Glutamatergic neuron (in vitro differentiated cells): ENCODE measurements around the gene DISP1. TPM values are rescaled to one million over a fixed set of nuclear protein-coding genes. Genes with fewer than 3 reads are reported as not detected.

Source experiments
- DNase-seq: peaks from one replicate; pipeline ENCODE4 v3.0.0; 2022
- H3K27ac Mint-ChIP-seq: one replicate; pipeline ENCODE4 v1.8.0; 2020; ENCODE audit warnings: mild to moderate bottlenecking, mixed read lengths, inconsistent platforms; ENCODE audit not compliant: unreplicated experiment
- H3K27me3 Mint-ChIP-seq: one replicate; pipeline ENCODE4 v1.8.0; 2020; ENCODE audit warnings: mild to moderate bottlenecking, moderate library complexity, mixed read lengths, inconsistent platforms; ENCODE audit not compliant: unreplicated experiment
- H3K36me3 Mint-ChIP-seq: one replicate; pipeline ENCODE4 v1.8.0; 2020; ENCODE audit warnings: mild to moderate bottlenecking, mixed read lengths, inconsistent platforms; ENCODE audit not compliant: unreplicated experiment
- H3K4me1 Mint-ChIP-seq: one replicate; pipeline ENCODE4 v1.8.0; 2020; ENCODE audit warnings: mild to moderate bottlenecking, low read depth, mixed read lengths, inconsistent platforms; ENCODE audit not compliant: unreplicated experiment
- H3K4me3 Mint-ChIP-seq: one replicate; pipeline ENCODE4 v1.8.0; 2020; ENCODE audit warnings: mild to moderate bottlenecking, mixed read lengths, inconsistent platforms; ENCODE audit not compliant: unreplicated experiment
- H3K9me3 Mint-ChIP-seq: one replicate; pipeline ENCODE4 v1.8.0; 2020; ENCODE audit warnings: mild to moderate bottlenecking, moderate library complexity, mixed read lengths, inconsistent platforms; ENCODE audit not compliant: unreplicated experiment
- total RNA-seq: library from RNA; stranded (reverse); fragmentation: NEBNext Ultra II Directional; extraction: Animal tissue kit (Norgen Biotek cat#: 25700); gene quantifications from one replicate; pipeline ENCODE4 v1.2.1, GENCODE V29; 2021; ENCODE audit not compliant: unreplicated experiment
- TF ChIP-seq, protein P1 (sequence below): fragments of 200-600 bp; sonication (generic); IDR thresholded peaks from one replicate; pipeline ENCODE4 v1.5.0; 2021; ENCODE audit not compliant: partially characterized antibody, unreplicated experiment

DISP1 gene
- total RNA-seq, 1 donor from 2014 or later = 9.6 TPM

DNA sequence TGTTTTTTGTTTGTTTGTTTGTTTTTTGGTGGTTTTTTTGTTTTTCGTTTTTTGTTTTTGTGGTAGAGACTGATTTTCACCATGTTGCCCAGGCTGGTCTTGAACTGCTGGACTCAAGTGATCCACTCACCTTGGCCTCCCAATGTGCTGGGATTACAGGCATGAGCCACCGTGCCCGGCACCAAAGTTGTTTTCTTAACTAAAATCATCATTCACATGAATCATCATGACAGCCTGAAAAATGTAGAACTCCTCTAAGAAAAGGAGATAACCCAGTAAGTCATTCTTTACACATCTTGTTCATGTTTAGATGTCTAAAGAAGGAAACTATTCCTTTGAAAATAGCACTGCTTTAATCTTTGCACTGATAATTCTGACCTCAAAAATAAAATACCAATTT, 37.5 kb downstream of the DISP1 start:
- DNase-seq = no peak
- Mint-ChIP-seq H3K27ac (no peak overlapping the region), H3K27me3 (peaks cover 2% of the 10 kb centered on the region), H3K36me3 (peaks cover 10% of the 10 kb centered on the region), H3K4me3 (no peak overlapping the region), H3K4me1 (no peaks in the 10 kb centered on the region), H3K9me3 (no peaks in the 10 kb centered on the region)
- TF ChIP-seq, protein P1, sequence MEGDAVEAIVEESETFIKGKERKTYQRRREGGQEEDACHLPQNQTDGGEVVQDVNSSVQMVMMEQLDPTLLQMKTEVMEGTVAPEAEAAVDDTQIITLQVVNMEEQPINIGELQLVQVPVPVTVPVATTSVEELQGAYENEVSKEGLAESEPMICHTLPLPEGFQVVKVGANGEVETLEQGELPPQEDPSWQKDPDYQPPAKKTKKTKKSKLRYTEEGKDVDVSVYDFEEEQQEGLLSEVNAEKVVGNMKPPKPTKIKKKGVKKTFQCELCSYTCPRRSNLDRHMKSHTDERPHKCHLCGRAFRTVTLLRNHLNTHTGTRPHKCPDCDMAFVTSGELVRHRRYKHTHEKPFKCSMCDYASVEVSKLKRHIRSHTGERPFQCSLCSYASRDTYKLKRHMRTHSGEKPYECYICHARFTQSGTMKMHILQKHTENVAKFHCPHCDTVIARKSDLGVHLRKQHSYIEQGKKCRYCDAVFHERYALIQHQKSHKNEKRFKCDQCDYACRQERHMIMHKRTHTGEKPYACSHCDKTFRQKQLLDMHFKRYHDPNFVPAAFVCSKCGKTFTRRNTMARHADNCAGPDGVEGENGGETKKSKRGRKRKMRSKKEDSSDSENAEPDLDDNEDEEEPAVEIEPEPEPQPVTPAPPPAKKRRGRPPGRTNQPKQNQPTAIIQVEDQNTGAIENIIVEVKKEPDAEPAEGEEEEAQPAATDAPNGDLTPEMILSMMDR = no peak

DNA sequence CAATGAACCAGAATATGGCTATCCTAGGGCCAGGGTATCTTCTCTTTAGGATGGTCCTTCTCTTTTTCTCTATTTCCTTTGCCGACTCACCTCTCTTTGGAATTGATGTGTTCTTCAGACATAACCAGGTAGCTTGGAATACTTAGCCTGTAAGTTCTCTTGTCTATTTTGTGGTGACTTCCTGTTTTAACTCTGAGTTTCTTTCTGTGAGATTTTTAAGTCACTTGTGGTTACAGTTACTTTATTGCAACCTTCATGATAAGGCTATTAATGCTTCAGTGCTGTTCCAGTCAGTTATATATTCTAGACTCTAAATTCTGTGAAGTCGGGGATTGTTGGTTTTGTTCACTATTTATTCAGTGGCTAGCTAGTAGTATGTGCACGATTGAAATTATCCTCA, 46.2 kb downstream of the DISP1 start:
- H3K4me3 Mint-ChIP-seq = no peak overlapping the region
- DNase-seq = no peak
- peaks cover 5% of the 10 kb centered on the region for H3K9me3 Mint-ChIP-seq
- H3K27me3 Mint-ChIP-seq = peaks cover 2% of the 10 kb centered on the region
- H3K4me1 Mint-ChIP-seq = no peaks in the 10 kb centered on the region
- TF ChIP-seq, protein P1 = no peak
- no peak overlapping the region for H3K27ac Mint-ChIP-seq
- H3K36me3 Mint-ChIP-seq = peaks cover 7% of the 10 kb centered on the region

Other genes starting within 250 kb of the DISP1 start
- gene TAF1A, start 225.1 kb upstream of the DISP1 start, total RNA-seq = 10.4 TPM
- gene MIA3, start 196.9 kb upstream of the DISP1 start, total RNA-seq = 65.4 TPM
- 73.3 TPM for gene AIDA, start 102.5 kb upstream of the DISP1 start, total RNA-seq
- 19.0 TPM for gene BROX, start 102.5 kb upstream of the DISP1 start, total RNA-seq
- gene FAM177B, start 77.8 kb upstream of the DISP1 start, total RNA-seq = not detected